HepG2 (cell line): Measurements from ENCODE around the gene BICDL1. TPM values are rescaled to one million over a fixed set of nuclear protein-coding genes. Genes with fewer than 3 reads are reported as not detected.
A peak's percentile ranks its signal among the peaks of the same experiment; 100 is the strongest.

Experiments used
- CREM ChIP-seq, 2 experiments: sonication (generic) in 1 of 2; formaldehyde crosslinking in 1 of 2; IDR thresholded peaks; 2 replicates each; pipeline versions ENCODE4 v1.4.0 to v1.6.1; 2016 to 2020; ENCODE audit warnings: antibody characterized with exemption in 1 of 2, mild to moderate bottlenecking in 1 of 2, missing genetic modification reagents in 1 of 2
- FOXA1 ChIP-seq, 2 experiments: fragments of 450-650 bp in 1 of 2; sonication (generic) in 1 of 2; formaldehyde crosslinking in 1 of 2; IDR thresholded peaks; 2 replicates each; pipeline versions ENCODE4 v1.4.0 to v1.6.1; 2016 to 2020; ENCODE audit warnings: missing genetic modification reagents in 1 of 2
- GATAD2A ChIP-seq: IDR thresholded peaks from 2 replicates; pipeline ENCODE4 v1.6.1; 2016
- HMG20A ChIP-seq: IDR thresholded peaks from 2 replicates; pipeline ENCODE4 v1.6.1; 2016; ENCODE audit warnings: borderline replicate concordance
- RFXAP ChIP-seq: sonication (generic); formaldehyde crosslinking; IDR thresholded peaks from 2 replicates; pipeline ENCODE4 v1.4.0; 2020; ENCODE audit warnings: missing genetic modification reagents, borderline replicate concordance
- SAP130 ChIP-seq: IDR thresholded peaks from 2 replicates; pipeline ENCODE4 v1.6.1; 2016; ENCODE audit warnings: low read depth
- ZFP36L1 ChIP-seq: sonication (generic); formaldehyde crosslinking; IDR thresholded peaks from 2 replicates; pipeline ENCODE4 v1.8.0; 2022; ENCODE audit warnings: mild to moderate bottlenecking, missing genetic modification reagents, moderate library complexity
- ZNF12 ChIP-seq: sonication (generic); formaldehyde crosslinking; IDR thresholded peaks from 2 replicates; pipeline ENCODE4 v1.5.0; 2020; ENCODE audit warnings: missing genetic modification reagents
- ZNF292 ChIP-seq: sonication (generic); formaldehyde crosslinking; IDR thresholded peaks from 2 replicates; pipeline ENCODE4 v1.8.1; 2022; ENCODE audit warnings: mild to moderate bottlenecking, low read depth, missing genetic modification reagents, borderline replicate concordance
- ZNF460 ChIP-seq: sonication (generic); formaldehyde crosslinking; IDR thresholded peaks from 2 replicates; pipeline ENCODE4 v1.5.1; 2020; ENCODE audit warnings: missing genetic modification reagents, mild to moderate bottlenecking, borderline replicate concordance
- ZNF841 ChIP-seq: sonication (generic); formaldehyde crosslinking; IDR thresholded peaks from 2 replicates; pipeline ENCODE4 v1.8.1; 2023; ENCODE audit warnings: missing genetic modification reagents, borderline replicate concordance
- polyA plus RNA-seq, 8 experiments: library from polyadenylated mRNA; depleted of rRNA in 3 of 8; stranded (reverse) in 7 of 8; unstranded in 1 of 8; fragments of >200 nt; fragmentation: Illumina TruSeq in 4 of 8; extraction: Trizol in 4 of 8; gene quantifications; 2 replicates each; pipeline versions ENCODE4 v1.2.1 to v1.2.3, GENCODE V29; 2011 to 2016; ENCODE audit warnings: low read depth in 4 of 8, missing spikeins in 1 of 8, mixed read lengths in 1 of 8; ENCODE audit not compliant: insufficient read depth in 1 of 8
- total RNA-seq, 5 experiments: library from RNA; depleted of rRNA; stranded (reverse); fragments of >200 nt; fragmentation: Illumina TruSeq; extraction: Trizol; gene quantifications; 2 replicates each; pipeline ENCODE4 v1.2.3, GENCODE V29; 2016; ENCODE audit warnings: low read depth in 1 of 5
- TF ChIP-seq, protein P1 (sequence below): IDR thresholded peaks from 2 replicates; pipeline ENCODE4 v1.6.1; 2016
- TF ChIP-seq, protein P2 (sequence below): sonication (generic); formaldehyde crosslinking; IDR thresholded peaks from 2 replicates; pipeline ENCODE4 v1.4.0; 2020; ENCODE audit warnings: missing genetic modification reagents
- TF ChIP-seq, protein P3 (sequence below): sonication (generic); IDR thresholded peaks from 2 replicates; pipeline ENCODE4 v1.6.1; 2016; ENCODE audit warnings: low read depth, borderline replicate concordance
- TF ChIP-seq, protein P4 (sequence below): fragments of 450-650 bp; IDR thresholded peaks from 2 replicates; pipeline ENCODE4 v1.6.1; 2017; ENCODE audit warnings: mild to moderate bottlenecking
- TF ChIP-seq, protein P5 (sequence below), 2 experiments: fragments of 450-650 bp in 1 of 2; sonication (generic) in 1 of 2; formaldehyde crosslinking; IDR thresholded peaks; 2 replicates each; pipeline versions ENCODE4 v1.5.0 to v1.8.0; 2020 to 2022; ENCODE audit warnings: mild to moderate bottlenecking in 1 of 2, missing genetic modification reagents in 1 of 2
- TF ChIP-seq, protein P6 (sequence below): sonication (generic); formaldehyde crosslinking; IDR thresholded peaks from 2 replicates; pipeline ENCODE4 v1.4.0; 2020; ENCODE audit warnings: mild to moderate bottlenecking, low read depth, missing genetic modification reagents

The BICDL1 gene
- total and polyA plus RNA-seq, 2 of the 13 experiments (the other 11 are each of a cell fraction or from before 2014, with no cell fraction given) = 3.6 to 9.7 TPM

GRCh38 chr12:120055231-120056000 lies 66.4 kb downstream of the BICDL1 start (continued):
- TF ChIP-seq, protein P1, sequence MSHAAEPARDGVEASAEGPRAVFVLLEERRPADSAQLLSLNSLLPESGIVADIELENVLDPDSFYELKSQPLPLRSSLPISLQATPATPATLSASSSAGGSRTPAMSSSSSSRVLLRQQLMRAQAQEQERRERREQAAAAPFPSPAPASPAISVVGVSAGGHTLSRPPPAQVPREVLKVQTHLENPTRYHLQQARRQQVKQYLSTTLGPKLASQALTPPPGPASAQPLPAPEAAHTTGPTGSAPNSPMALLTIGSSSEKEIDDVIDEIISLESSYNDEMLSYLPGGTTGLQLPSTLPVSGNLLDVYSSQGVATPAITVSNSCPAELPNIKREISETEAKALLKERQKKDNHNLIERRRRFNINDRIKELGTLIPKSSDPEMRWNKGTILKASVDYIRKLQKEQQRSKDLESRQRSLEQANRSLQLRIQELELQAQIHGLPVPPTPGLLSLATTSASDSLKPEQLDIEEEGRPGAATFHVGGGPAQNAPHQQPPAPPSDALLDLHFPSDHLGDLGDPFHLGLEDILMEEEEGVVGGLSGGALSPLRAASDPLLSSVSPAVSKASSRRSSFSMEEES (CRISPR knock-in tag) = peak; percentile 67; the same call in 1 of the 2 replicates
- TF ChIP-seq ZFP36L1 (CRISPR knock-in tag) (no peak), FOXA1 (IDR thresholded peaks at IDR 0.05) (no peak), FOXA1 (CRISPR knock-in tag; IDR thresholded peaks at IDR 0.05) (peak; percentile 20; the same call in 1 of the 2 replicates), ZNF12 (CRISPR knock-in tag) (peak; percentile 64), CREM (IDR thresholded peaks at IDR 0.05) (peak; percentile 24; the same call in 1 of the 2 replicates), CREM (CRISPR knock-in tag; IDR thresholded peaks at IDR 0.05) (no peak), ZNF841 (CRISPR knock-in tag) (no peak), HMG20A (CRISPR knock-in tag) (peak; percentile 53), ZNF292 (no peak), SAP130 (peak; percentile 41), RFXAP (CRISPR knock-in tag) (no peak), ZNF460 (CRISPR knock-in tag) (no peak), GATAD2A (CRISPR knock-in tag) (peak; percentile 84)
- TF ChIP-seq, protein P2, sequence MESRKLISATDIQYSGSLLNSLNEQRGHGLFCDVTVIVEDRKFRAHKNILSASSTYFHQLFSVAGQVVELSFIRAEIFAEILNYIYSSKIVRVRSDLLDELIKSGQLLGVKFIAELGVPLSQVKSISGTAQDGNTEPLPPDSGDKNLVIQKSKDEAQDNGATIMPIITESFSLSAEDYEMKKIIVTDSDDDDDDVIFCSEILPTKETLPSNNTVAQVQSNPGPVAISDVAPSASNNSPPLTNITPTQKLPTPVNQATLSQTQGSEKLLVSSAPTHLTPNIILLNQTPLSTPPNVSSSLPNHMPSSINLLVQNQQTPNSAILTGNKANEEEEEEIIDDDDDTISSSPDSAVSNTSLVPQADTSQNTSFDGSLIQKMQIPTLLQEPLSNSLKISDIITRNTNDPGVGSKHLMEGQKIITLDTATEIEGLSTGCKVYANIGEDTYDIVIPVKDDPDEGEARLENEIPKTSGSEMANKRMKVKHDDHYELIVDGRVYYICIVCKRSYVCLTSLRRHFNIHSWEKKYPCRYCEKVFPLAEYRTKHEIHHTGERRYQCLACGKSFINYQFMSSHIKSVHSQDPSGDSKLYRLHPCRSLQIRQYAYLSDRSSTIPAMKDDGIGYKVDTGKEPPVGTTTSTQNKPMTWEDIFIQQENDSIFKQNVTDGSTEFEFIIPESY (CRISPR knock-in tag) = no peak
- TF ChIP-seq, protein P3, sequence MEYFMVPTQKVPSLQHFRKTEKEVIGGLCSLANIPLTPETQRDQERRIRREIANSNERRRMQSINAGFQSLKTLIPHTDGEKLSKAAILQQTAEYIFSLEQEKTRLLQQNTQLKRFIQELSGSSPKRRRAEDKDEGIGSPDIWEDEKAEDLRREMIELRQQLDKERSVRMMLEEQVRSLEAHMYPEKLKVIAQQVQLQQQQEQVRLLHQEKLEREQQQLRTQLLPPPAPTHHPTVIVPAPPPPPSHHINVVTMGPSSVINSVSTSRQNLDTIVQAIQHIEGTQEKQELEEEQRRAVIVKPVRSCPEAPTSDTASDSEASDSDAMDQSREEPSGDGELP = peak; percentile 70
- TF ChIP-seq, protein P4, sequence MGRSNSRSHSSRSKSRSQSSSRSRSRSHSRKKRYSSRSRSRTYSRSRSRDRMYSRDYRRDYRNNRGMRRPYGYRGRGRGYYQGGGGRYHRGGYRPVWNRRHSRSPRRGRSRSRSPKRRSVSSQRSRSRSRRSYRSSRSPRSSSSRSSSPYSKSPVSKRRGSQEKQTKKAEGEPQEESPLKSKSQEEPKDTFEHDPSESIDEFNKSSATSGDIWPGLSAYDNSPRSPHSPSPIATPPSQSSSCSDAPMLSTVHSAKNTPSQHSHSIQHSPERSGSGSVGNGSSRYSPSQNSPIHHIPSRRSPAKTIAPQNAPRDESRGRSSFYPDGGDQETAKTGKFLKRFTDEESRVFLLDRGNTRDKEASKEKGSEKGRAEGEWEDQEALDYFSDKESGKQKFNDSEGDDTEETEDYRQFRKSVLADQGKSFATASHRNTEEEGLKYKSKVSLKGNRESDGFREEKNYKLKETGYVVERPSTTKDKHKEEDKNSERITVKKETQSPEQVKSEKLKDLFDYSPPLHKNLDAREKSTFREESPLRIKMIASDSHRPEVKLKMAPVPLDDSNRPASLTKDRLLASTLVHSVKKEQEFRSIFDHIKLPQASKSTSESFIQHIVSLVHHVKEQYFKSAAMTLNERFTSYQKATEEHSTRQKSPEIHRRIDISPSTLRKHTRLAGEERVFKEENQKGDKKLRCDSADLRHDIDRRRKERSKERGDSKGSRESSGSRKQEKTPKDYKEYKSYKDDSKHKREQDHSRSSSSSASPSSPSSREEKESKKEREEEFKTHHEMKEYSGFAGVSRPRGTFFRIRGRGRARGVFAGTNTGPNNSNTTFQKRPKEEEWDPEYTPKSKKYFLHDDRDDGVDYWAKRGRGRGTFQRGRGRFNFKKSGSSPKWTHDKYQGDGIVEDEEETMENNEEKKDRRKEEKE = no peak
- TF ChIP-seq, protein P5, sequence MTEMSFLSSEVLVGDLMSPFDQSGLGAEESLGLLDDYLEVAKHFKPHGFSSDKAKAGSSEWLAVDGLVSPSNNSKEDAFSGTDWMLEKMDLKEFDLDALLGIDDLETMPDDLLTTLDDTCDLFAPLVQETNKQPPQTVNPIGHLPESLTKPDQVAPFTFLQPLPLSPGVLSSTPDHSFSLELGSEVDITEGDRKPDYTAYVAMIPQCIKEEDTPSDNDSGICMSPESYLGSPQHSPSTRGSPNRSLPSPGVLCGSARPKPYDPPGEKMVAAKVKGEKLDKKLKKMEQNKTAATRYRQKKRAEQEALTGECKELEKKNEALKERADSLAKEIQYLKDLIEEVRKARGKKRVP (CRISPR knock-in tag; IDR thresholded peaks at IDR 0.05) = peak in 1 of 2 experiments; percentile 85; a peak in 1 of 4 replicates
- TF ChIP-seq, protein P6, sequence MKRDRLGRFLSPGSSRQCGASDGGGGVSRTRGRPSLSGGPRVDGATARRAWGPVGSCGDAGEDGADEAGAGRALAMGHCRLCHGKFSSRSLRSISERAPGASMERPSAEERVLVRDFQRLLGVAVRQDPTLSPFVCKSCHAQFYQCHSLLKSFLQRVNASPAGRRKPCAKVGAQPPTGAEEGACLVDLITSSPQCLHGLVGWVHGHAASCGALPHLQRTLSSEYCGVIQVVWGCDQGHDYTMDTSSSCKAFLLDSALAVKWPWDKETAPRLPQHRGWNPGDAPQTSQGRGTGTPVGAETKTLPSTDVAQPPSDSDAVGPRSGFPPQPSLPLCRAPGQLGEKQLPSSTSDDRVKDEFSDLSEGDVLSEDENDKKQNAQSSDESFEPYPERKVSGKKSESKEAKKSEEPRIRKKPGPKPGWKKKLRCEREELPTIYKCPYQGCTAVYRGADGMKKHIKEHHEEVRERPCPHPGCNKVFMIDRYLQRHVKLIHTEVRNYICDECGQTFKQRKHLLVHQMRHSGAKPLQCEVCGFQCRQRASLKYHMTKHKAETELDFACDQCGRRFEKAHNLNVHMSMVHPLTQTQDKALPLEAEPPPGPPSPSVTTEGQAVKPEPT = no peak
